Thoracic aorta (tissue), 2 donors: Measurements from ENCODE around the gene SFMBT2. TPM values are rescaled to one million over a fixed set of nuclear protein-coding genes. Genes with fewer than 3 reads are reported as not detected.

Source experiments
- ATAC-seq: fragments of 150-250 bp; one replicate; pipeline ENCODE4 v1.8.0; 2017; ENCODE audit warnings: low read depth; ENCODE audit not compliant: insufficient number of reproducible peaks, low FRiP score
- DNase-seq: peaks from one replicate; pipeline ENCODE4 v3.0.0-alpha.2; 2020; ENCODE audit warnings: low spot score
- H3K27ac ChIP-seq, 2 donors: fragments of 200-600 bp; sonication (generic); 1 replicate in 1 of 2; 2 replicates in 1 of 2; pipeline ENCODE4 v1.5.1; 2016; ENCODE audit warnings: mild to moderate bottlenecking in 2 of 2, moderate library complexity in 2 of 2
- H3K27me3 ChIP-seq: fragments of 200-600 bp; sonication (generic); replicated peaks from 2 replicates; pipeline ENCODE4 v1.6.0; 2016; ENCODE audit warnings: mild to moderate bottlenecking; ENCODE audit not compliant: insufficient read depth
- H3K36me3 ChIP-seq: fragments of 200-600 bp; sonication (generic); one replicate; pipeline ENCODE4 v1.5.1; 2016
- H3K4me1 ChIP-seq, 2 donors: fragments of 200-600 bp; sonication (generic); 1 replicate in 1 of 2; 2 replicates in 1 of 2; pipeline versions ENCODE4 v1.5.1 to v1.6.0; 2016; ENCODE audit warnings: low read depth in 2 of 2, mild to moderate bottlenecking in 1 of 2; ENCODE audit not compliant: control insufficient read depth in 1 of 2
- H3K4me3 ChIP-seq: fragments of 200-600 bp; sonication (generic); 2 replicates; pipeline ENCODE4 v1.5.1; 2016; ENCODE audit warnings: mild to moderate bottlenecking
- H3K9me3 ChIP-seq: fragments of 200-600 bp; sonication (generic); 2 replicates; pipeline ENCODE4 v1.5.1; 2016
- total RNA-seq, 2 donors: library from RNA; depleted of rRNA; stranded (reverse); fragments of >200 nt; gene quantifications; one replicate each; pipeline versions ENCODE4 v1.1.0 to v1.2.3, GENCODE V29; 2016
- TF ChIP-seq, protein P1 (sequence below): fragments of 200-600 bp; sonication (generic); IDR thresholded peaks from one replicate; pipeline ENCODE4 v1.5.1; 2019; ENCODE audit warnings: antibody characterized with exemption

The SFMBT2 gene
- total RNA-seq, 2 donors from 2014 or later, result 8.5 to 9.0 TPM

DNA sequence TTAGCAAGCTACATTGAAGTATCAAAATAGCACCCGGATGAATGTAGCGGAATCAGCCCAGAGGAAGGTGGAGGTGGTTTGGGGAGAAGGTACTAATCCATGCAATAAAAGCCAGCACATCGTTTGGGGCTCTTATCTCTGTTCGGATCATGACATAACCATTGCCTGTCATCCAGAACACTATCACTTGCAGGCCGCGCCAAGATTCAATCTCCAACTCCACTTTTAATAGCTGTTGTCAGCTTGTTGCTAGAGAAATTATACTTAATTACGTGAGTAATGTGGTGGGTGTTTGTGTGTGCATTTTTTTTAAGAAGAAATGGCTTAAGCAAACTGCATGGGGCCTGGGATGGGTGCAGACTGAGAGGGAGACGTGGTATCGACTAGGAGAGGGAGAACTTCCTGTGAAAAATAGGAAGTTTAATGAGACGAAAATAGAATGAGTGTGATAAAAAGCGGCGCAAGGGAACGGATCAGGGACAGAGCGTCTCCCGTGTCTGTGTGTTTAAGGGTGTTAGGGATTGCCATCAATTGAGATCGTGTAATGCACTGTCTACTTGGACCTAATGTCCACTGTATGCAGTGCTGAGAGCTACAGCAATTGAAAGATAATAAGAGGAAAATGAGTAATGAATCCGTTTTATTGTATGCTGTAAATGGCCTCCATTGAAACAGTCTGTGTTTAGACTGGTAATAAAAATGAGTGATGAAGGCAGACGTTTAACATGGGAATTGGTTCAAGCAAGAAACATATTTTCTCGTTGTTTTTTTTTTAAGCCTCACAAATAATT lies 27.6 kb upstream of the SFMBT2 start:
- no peaks in the 10 kb centered on the region for H3K36me3 ChIP-seq
- H3K27me3 ChIP-seq, result no peaks in the 10 kb centered on the region
- no peak for ATAC-seq
- TF ChIP-seq, protein P1, sequence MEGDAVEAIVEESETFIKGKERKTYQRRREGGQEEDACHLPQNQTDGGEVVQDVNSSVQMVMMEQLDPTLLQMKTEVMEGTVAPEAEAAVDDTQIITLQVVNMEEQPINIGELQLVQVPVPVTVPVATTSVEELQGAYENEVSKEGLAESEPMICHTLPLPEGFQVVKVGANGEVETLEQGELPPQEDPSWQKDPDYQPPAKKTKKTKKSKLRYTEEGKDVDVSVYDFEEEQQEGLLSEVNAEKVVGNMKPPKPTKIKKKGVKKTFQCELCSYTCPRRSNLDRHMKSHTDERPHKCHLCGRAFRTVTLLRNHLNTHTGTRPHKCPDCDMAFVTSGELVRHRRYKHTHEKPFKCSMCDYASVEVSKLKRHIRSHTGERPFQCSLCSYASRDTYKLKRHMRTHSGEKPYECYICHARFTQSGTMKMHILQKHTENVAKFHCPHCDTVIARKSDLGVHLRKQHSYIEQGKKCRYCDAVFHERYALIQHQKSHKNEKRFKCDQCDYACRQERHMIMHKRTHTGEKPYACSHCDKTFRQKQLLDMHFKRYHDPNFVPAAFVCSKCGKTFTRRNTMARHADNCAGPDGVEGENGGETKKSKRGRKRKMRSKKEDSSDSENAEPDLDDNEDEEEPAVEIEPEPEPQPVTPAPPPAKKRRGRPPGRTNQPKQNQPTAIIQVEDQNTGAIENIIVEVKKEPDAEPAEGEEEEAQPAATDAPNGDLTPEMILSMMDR, result no peak
- no peak overlapping the region for H3K4me3 ChIP-seq
- H3K9me3 ChIP-seq, result no peaks in the 10 kb centered on the region
- no peaks in the 10 kb centered on the region for H3K4me1 ChIP-seq
- H3K27ac ChIP-seq, result no peak overlapping the region
- DNase-seq, result no peak

DNA sequence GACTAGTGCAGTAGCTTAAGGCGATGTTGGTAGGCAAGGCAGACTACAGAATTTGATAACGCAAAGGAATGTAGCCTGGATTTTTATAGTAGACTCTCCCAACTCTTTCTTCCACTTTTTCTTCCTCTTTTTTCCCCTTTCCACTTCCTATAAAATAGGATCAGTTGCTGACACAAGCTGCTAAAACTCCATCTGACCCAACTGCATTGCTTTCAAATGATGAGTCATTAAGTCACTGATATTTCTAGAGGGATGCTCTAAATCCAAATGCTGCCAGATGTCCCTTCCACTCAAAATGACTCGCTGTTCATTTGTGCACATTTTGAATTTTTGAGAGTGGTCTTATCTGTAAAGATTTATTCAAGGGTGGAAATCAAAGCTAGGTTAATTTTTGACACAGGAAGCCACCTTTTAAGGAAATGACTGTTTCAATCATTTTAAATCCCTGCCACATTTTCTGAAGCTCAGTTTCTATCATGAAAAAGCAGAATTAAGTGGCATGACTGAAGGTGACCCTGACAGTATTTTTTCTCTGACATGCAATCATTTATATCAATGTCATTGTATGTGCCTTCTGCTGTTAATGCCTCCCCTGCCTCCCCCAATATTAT lies 25.8 kb upstream of the SFMBT2 start:
- Histone ChIP-seq H3K27ac (no peak overlapping the region), H3K9me3 (no peaks in the 10 kb centered on the region), H3K27me3 (no peaks in the 10 kb centered on the region), H3K36me3 (no peaks in the 10 kb centered on the region), H3K4me1 (no peaks in the 10 kb centered on the region), H3K4me3 (no peak overlapping the region)
- ATAC-seq, result no peak
- TF ChIP-seq, protein P1, result no peak
- DNase-seq, result no peak

DNA sequence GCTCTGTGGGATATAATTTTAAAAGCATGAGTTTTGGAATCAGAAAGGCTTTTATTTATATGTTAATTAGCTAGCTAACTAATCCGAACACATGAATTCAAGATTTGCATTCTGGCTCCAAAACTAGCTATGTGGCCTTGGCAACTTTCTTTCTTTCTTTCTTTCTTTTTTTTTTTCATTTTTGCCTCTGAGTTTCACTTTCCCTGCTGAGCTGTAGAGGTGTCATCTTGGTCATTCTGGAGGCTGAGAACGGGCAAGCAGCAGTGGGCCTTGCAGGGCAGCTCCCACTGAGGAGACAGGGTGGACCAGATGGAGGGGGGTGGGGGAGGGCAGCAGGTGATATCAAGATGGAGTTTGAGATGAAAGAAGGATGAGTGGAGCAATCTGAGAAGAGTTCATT lies 24.8 kb upstream of the SFMBT2 start:
- H3K9me3 ChIP-seq, result no peaks in the 10 kb centered on the region
- DNase-seq (no peak), ATAC-seq (no peak)
- no peaks in the 10 kb centered on the region for H3K27me3 ChIP-seq
- H3K36me3 ChIP-seq, result no peaks in the 10 kb centered on the region
- no peak overlapping the region for H3K4me3 ChIP-seq
- TF ChIP-seq, protein P1, result no peak
- H3K27ac ChIP-seq, result no peak overlapping the region
- H3K4me1 ChIP-seq, result no peaks in the 10 kb centered on the region

DNA sequence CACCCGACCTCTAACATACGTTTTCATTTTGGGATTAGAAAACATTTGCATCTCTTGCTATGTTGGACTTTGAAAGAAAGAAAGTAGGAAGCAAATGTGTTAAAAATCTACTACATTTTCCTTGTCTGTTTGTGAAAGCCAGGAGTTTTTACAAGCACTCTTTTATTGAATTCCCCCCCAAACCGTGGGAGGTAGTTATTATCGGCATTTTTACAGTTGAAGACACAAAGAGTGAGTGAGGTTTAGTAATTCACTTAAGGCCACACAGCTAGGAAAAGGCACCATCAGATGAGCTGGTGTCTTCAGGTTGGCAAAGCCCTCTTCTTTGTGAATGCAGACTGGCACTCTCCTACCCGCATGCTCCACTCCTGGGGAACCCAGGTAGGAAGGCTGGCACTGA lies 23.5 kb upstream of the SFMBT2 start:
- Histone ChIP-seq H3K4me3 (no peak overlapping the region), H3K27ac (no peak overlapping the region), H3K4me1 (no peaks in the 10 kb centered on the region), H3K9me3 (no peaks in the 10 kb centered on the region), H3K36me3 (no peaks in the 10 kb centered on the region), H3K27me3 (no peaks in the 10 kb centered on the region)
- no peak for DNase-seq
- ATAC-seq, result no peak
- TF ChIP-seq, protein P1, result no peak

DNA sequence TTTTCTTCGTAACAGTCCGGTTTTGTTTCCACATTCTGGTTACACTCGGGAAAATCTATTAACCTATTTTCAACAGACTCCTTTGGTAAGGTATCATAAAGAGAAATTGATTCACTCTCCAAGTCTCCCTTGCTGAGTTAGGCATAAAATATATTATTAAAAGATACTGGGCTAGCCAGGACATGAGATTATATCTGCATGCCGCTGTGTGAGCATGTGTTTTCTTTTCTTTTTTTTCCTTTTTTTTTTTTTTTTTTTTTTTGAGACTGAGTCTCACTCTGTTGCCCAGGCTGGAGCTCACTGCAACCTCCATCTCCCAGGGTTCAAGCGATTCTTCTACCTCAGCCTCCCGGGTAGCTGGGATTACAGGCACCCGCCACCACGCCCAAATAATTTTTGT lies 23.0 kb upstream of the SFMBT2 start:
- Histone ChIP-seq H3K27me3 (no peaks in the 10 kb centered on the region), H3K9me3 (no peaks in the 10 kb centered on the region), H3K4me3 (no peak overlapping the region), H3K27ac (no peak overlapping the region), H3K4me1 (no peaks in the 10 kb centered on the region), H3K36me3 (no peaks in the 10 kb centered on the region)
- DNase-seq, result no peak
- TF ChIP-seq, protein P1, result no peak
- no peak for ATAC-seq
